Heart left ventricle (tissue), 13 donors: ENCODE results near the gene ARMC6.
A peak's percentile ranks its signal among the peaks of the same experiment; 100 is the strongest.

Experiments
- CTCF ChIP-seq, 12 donors: fragments of 200-600 bp; sonication (generic) in 4 of 12; IDR thresholded peaks; one replicate each; pipeline versions ENCODE4 v1.5.0 to v1.8.0; 2018 to 2022; ENCODE audit warnings: antibody characterized with exemption in 12 of 12, mild to moderate bottlenecking in 5 of 12
- POLR2A ChIP-seq, 2 donors: fragments of 450-650 bp; IDR thresholded peaks; one replicate each; pipeline ENCODE4 v1.6.1; 2017; ENCODE audit warnings: antibody characterized with exemption in 2 of 2, mild to moderate bottlenecking in 2 of 2, moderate library complexity in 2 of 2
- donor health status: ischemic (EF 13 %, LVEDD 7.1; RV severe dilation, severe dysfunction).
- donor health status: DM: no; HTN: yes; CAD: no.
- donor health status: DM: no; HTN: no; CAD: no.
- donor health status: ischemic (EF 25% LVEDD 6.9; RV normal size, moderate dysfunction).
- donor health status: ischemic (EF 25% LVEDD 5.7; RV mildly dilated, moderate dysfunction).
- donor health status: ischemic (EF 35%, LVEDD 5.7; RV mildly dilated, moderate dysfunction).
- donor health status: nonischemic (EF 11% LVEDD 7.7; RV severe dilation, severe dysfunction).
- donor health status: DM: yes; HTN: yes; CAD: no.
- donor health status: PGD.
- donor health status: ischemic (EF 29% LVEDD 5.4; RV normal size, mild dysfunction).
- donor health status: nonischemic (EF 23%, LVEDD 6.1; RV moderate dilation, normal function).

DNA sequence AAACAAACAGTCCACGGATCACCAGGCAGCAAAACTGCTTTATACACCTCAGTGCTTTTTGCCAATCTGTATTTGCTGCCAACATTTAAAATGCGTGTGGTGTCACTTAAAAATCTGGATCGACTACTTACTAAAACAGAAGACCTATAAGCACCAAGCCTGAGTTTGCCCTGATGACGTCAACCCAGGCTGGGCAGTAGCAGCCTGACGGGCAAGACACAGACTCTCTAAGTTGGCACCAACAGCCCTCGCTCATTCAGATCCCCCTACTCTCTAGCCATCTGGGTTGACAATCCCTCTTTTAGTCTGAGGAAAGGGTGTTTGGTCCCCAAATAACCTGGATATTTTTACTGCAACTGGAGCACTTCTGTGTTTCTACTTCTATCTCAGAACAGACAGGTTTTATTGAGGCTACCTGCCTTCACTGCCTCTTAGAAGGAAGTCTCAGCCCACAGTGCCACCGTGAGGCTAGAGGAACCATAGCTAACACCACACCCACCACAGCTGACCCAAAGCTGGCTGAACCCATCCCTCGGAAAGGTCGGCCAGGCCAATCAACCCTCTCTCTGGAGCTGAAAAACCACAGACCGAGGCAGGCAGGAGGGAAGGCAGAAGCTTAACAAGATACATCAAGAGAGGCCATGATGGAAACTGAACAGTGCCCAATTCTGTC, 7.0 kb upstream of the ARMC6 start:
- peak in 1 of 12 donors; percentile 13 for TF ChIP-seq CTCF (IDR thresholded peaks at IDR 0.05)
- no peak for TF ChIP-seq POLR2A (IDR thresholded peaks at IDR 0.05)
